Activated CD8-positive, alpha-beta memory T cell treated with anti-CD3 and anti-CD28 coated beads, Interleukin-2, amount 10 ng/mL, durations not matched to agents 7 days and 5 days (primary cell): Measurements from ENCODE around the gene CD44. TPM values are rescaled to one million over a fixed set of nuclear protein-coding genes. Genes with fewer than 3 reads are reported as not detected.
"Not testable (repeated sequence)": the region's sequence is repeated elsewhere in the genome, so short reads cannot be mapped to it uniquely, and the experiment has no call there.

Source experiments
- ATAC-seq: fragments of 150-1000 bp; cut with Tn5 transposase; one replicate; pipeline ENCODE4 v1.10.0; 2021; ENCODE audit warnings: moderate library complexity
- CTCF ChIA-PET: fragments of 350-600 bp; sonication (Branson Sonifier 250); formaldehyde crosslinking; loops from one replicate; lab custom pipeline; 2021; ENCODE audit warnings: antibody characterized with exemption; lab: Charles Lee
- DNase-seq: peaks from one replicate; pipeline ENCODE4 v3.0.0-alpha.2; 2020
- H3K27ac Mint-ChIP-seq: one replicate; pipeline ENCODE4 v1.8.0; 2021; ENCODE audit warnings: mild to moderate bottlenecking, mixed read lengths
- H3K27me3 Mint-ChIP-seq: one replicate; pipeline ENCODE4 v1.8.0; 2021; ENCODE audit warnings: mixed read lengths
- H3K36me3 Mint-ChIP-seq: one replicate; pipeline ENCODE4 v1.8.0; 2021; ENCODE audit warnings: mild to moderate bottlenecking, mixed read lengths
- H3K4me1 Mint-ChIP-seq: one replicate; pipeline ENCODE4 v1.8.0; 2021; ENCODE audit warnings: mixed read lengths
- H3K4me3 Mint-ChIP-seq: one replicate; pipeline ENCODE4 v1.8.0; 2021; ENCODE audit warnings: mild to moderate bottlenecking, moderate library complexity, mixed read lengths
- H3K9me3 Mint-ChIP-seq: one replicate; pipeline ENCODE4 v1.8.0; 2022; ENCODE audit warnings: low read depth, mixed read lengths
- total RNA-seq, 2 experiments: library from RNA; stranded (reverse); gene quantifications; one replicate each; pipeline ENCODE4 v1.2.3, GENCODE V29; 2021

CD44 gene
- total RNA-seq, 2 experiments from 2014 or later, result 212 to 294 TPM

GRCh38 chr11:35104655-35105054 lies 34.3 kb upstream of the CD44 start:
- Mint-ChIP-seq H3K9me3 (no peaks in the 10 kb centered on the region), H3K4me1 (peaks cover 14% of the 10 kb centered on the region), H3K27ac (no peak overlapping the region), H3K4me3 (no peak overlapping the region), H3K36me3 (peaks cover 6% of the 10 kb centered on the region), H3K27me3 (no peaks in the 10 kb centered on the region)
- DNase-seq (no peak), ATAC-seq (no peak)
- CTCF ChIA-PET, result no interaction called here

GRCh38 chr11:35105319-35106079 lies 33.5 kb upstream of the CD44 start:
- Mint-ChIP-seq H3K27ac (no peak overlapping the region), H3K36me3 (peaks cover 6% of the 10 kb centered on the region), H3K4me3 (no peak overlapping the region), H3K9me3 (no peaks in the 10 kb centered on the region), H3K4me1 (peaks cover 16% of the 10 kb centered on the region), H3K27me3 (no peaks in the 10 kb centered on the region)
- CTCF ChIA-PET, result no interaction called here
- ATAC-seq, result no peak
- DNase-seq, result no peak

- H3K27ac Mint-ChIP-seq, result no peak overlapping the region
Observed at GRCh38 chr11:35106595-35106994, 32.4 kb upstream of the CD44 start.

GRCh38 chr11:35107861-35108260 lies 31.1 kb upstream of the CD44 start:
- peaks cover 4% of the 10 kb centered on the region for H3K36me3 Mint-ChIP-seq
- no peak for ATAC-seq
- H3K4me3 Mint-ChIP-seq, result no peak overlapping the region
- DNase-seq, result no peak
- CTCF ChIA-PET, result no interaction called here
- H3K4me1 Mint-ChIP-seq, result peaks cover 33% of the 10 kb centered on the region
- no peak overlapping the region for H3K27ac Mint-ChIP-seq
- H3K9me3 Mint-ChIP-seq, result no peaks in the 10 kb centered on the region
- H3K27me3 Mint-ChIP-seq, result peaks cover 1% of the 10 kb centered on the region

More at GRCh38 chr11:35106595-35106994, 32.4 kb upstream of the CD44 start:
- H3K9me3 Mint-ChIP-seq, result no peaks in the 10 kb centered on the region
- CTCF ChIA-PET, result no interaction called here
- H3K27me3 Mint-ChIP-seq, result no peaks in the 10 kb centered on the region
- ATAC-seq, result peak; percentile 45
- H3K4me3 Mint-ChIP-seq, result no peak overlapping the region
- DNase-seq, result no peak
- peaks cover 6% of the 10 kb centered on the region for H3K36me3 Mint-ChIP-seq
- H3K4me1 Mint-ChIP-seq, result peaks cover 27% of the 10 kb centered on the region

GRCh38 chr11:35108336-35108735 lies 30.6 kb upstream of the CD44 start:
- H3K27ac Mint-ChIP-seq, H3K27me3 Mint-ChIP-seq, DNase-seq, H3K4me3 Mint-ChIP-seq, H3K36me3 Mint-ChIP-seq, H3K9me3 Mint-ChIP-seq, CTCF ChIA-PET, ATAC-seq: not testable (repeated sequence)
- H3K4me1 Mint-ChIP-seq, result peaks cover 33% of the 10 kb centered on the region

- ATAC-seq (no peak), DNase-seq (no peak)
- no peak overlapping the region for H3K4me3 Mint-ChIP-seq
- no peaks in the 10 kb centered on the region for H3K9me3 Mint-ChIP-seq
- CTCF ChIA-PET, result interaction anchor here (0.9 kb wide), 1 partner anchor 195 kb away, joined by 3 read pairs; no protein-coding TSS in a partner anchor
- peaks cover 4% of the 10 kb centered on the region for H3K36me3 Mint-ChIP-seq
- peaks cover 33% of the 10 kb centered on the region for H3K4me1 Mint-ChIP-seq
- no peak overlapping the region for H3K27ac Mint-ChIP-seq
- H3K27me3 Mint-ChIP-seq, result peaks cover 8% of the 10 kb centered on the region
Observed at GRCh38 chr11:35109041-35109440, 29.9 kb upstream of the CD44 start.

GRCh38 chr11:35109827-35110226 lies 29.1 kb upstream of the CD44 start:
- CTCF ChIA-PET, result interaction anchor here (0.9 kb wide), 1 partner anchor 195 kb away, joined by 3 read pairs; no protein-coding TSS in a partner anchor
- Mint-ChIP-seq H3K4me3 (no peak overlapping the region), H3K4me1 (peaks cover 33% of the 10 kb centered on the region), H3K27me3 (peaks cover 10% of the 10 kb centered on the region), H3K27ac (no peak overlapping the region), H3K9me3 (no peaks in the 10 kb centered on the region), H3K36me3 (peaks cover 4% of the 10 kb centered on the region)
- ATAC-seq (no peak), DNase-seq (no peak)

GRCh38 chr11:35111161-35112055 lies 27.6 kb upstream of the CD44 start:
- Mint-ChIP-seq H3K4me3 (no peak overlapping the region), H3K36me3 (peaks cover 4% of the 10 kb centered on the region), H3K9me3 (no peaks in the 10 kb centered on the region), H3K4me1 (peaks cover 30% of the 10 kb centered on the region), H3K27ac (no peak overlapping the region), H3K27me3 (peaks cover 19% of the 10 kb centered on the region)
- CTCF ChIA-PET, result interaction anchor here (0.5 kb wide), 1 partner anchor 885 kb away, joined by 4 read pairs; no protein-coding TSS in a partner anchor
- DNase-seq (no peak), ATAC-seq (no peak)

GRCh38 chr11:35112056-35112845 lies 26.7 kb upstream of the CD44 start:
- Mint-ChIP-seq H3K36me3 (peaks cover 4% of the 10 kb centered on the region), H3K27ac (no peak overlapping the region), H3K4me1 (peaks cover 22% of the 10 kb centered on the region), H3K27me3 (peaks cover 19% of the 10 kb centered on the region), H3K9me3 (no peaks in the 10 kb centered on the region), H3K4me3 (no peak overlapping the region)
- DNase-seq (no peak), ATAC-seq (no peak)
- CTCF ChIA-PET, result interaction anchor here (0.5 to 1.0 kb wide), 2 partner anchors 9 to 886 kb away, joined by 3 to 4 read pairs; no protein-coding TSS in a partner anchor

- Mint-ChIP-seq H3K27ac (no peak overlapping the region), H3K4me3 (no peak overlapping the region), H3K4me1 (peaks cover 21% of the 10 kb centered on the region), H3K36me3 (peaks cover 4% of the 10 kb centered on the region), H3K27me3 (peaks cover 19% of the 10 kb centered on the region), H3K9me3 (no peaks in the 10 kb centered on the region)
- ATAC-seq, result no peak
- no peak for DNase-seq
- CTCF ChIA-PET, result interaction anchor here (1.0 kb wide), 3 partner anchors 10 to 34 kb away, joined by 3 read pairs; no protein-coding TSS in a partner anchor
Observed at GRCh38 chr11:35112846-35113105, 26.2 kb upstream of the CD44 start.

GRCh38 chr11:35114906-35115687 lies 23.9 kb upstream of the CD44 start:
- H3K4me3 Mint-ChIP-seq, result no peak overlapping the region
- H3K27me3 Mint-ChIP-seq, result peaks cover 32% of the 10 kb centered on the region
- DNase-seq (no peak), ATAC-seq (no peak)
- no peaks in the 10 kb centered on the region for H3K9me3 Mint-ChIP-seq
- peaks cover 20% of the 10 kb centered on the region for H3K4me1 Mint-ChIP-seq
- CTCF ChIA-PET, result no interaction called here
- H3K36me3 Mint-ChIP-seq, result peaks cover 3% of the 10 kb centered on the region
- no peak overlapping the region for H3K27ac Mint-ChIP-seq

- peaks cover 5% of the 10 kb centered on the region for H3K36me3 Mint-ChIP-seq
Observed at GRCh38 chr11:35115688-35116030, 23.3 kb upstream of the CD44 start.

More at GRCh38 chr11:35115688-35116030, 23.3 kb upstream of the CD44 start:
- H3K27me3 Mint-ChIP-seq, result peaks cover 37% of the 10 kb centered on the region
- H3K4me1 Mint-ChIP-seq, result peaks cover 17% of the 10 kb centered on the region
- H3K9me3 Mint-ChIP-seq, result no peaks in the 10 kb centered on the region
- ATAC-seq (no peak), DNase-seq (no peak)
- CTCF ChIA-PET, result no interaction called here
- no peak overlapping the region for H3K27ac Mint-ChIP-seq
- H3K4me3 Mint-ChIP-seq, result no peak overlapping the region
